PFSK-1 (cell line): Measurements from ENCODE around the gene PFN4.

Source experiments
- POLR2AphosphoS5 ChIP-seq: IDR thresholded peaks from 2 replicates; pipeline ENCODE4 v1.6.1; 2012; ENCODE audit warnings: low read depth, mild to moderate bottlenecking, control low read depth, low read length, moderate library complexity
- SIN3A ChIP-seq: IDR thresholded peaks from 2 replicates; pipeline ENCODE4 v1.6.1; 2012; ENCODE audit warnings: mild to moderate bottlenecking, low read length, moderate library complexity, borderline replicate concordance; ENCODE audit not compliant: insufficient read depth
- TAF1 ChIP-seq: IDR thresholded peaks from 2 replicates; pipeline ENCODE4 v1.6.1; 2012; ENCODE audit warnings: low read length, control low read depth, borderline replicate concordance; ENCODE audit not compliant: insufficient read depth
- TF ChIP-seq, protein P1 (sequence below), 2 experiments: IDR thresholded peaks; 2 replicates each; pipeline versions ENCODE4 v1.6.1 to v1.8.0; 2011 to 2012; ENCODE audit warnings: low read depth in 2 of 2, low read length in 2 of 2, control low read depth in 1 of 2, inconsistent platforms in 1 of 2, mild to moderate bottlenecking in 1 of 2, moderate library complexity in 1 of 2; ENCODE audit not compliant: insufficient read depth in 1 of 2

DNA sequence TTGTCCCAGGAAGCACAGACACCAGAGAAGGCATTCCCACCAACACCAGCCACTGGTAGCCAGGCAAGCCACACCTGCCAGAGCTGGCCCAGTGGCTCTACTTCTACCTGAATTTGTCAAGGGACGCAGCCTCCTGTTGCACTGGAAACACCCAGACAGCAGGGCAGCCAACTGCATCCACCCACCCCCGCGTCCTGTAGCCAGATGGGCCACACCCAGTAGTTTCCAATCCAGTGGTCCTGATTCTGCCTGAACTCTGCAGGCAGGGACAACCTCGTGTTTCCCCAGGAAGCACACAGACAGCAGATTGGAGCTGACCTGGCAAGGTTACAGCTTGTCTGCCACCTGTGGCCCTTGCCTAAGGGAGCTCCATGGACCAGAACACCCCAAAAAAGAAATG lies 18.2 kb downstream of the PFN4 start:
- no peak for TF ChIP-seq POLR2AphosphoS5
- TF ChIP-seq, protein P1, sequence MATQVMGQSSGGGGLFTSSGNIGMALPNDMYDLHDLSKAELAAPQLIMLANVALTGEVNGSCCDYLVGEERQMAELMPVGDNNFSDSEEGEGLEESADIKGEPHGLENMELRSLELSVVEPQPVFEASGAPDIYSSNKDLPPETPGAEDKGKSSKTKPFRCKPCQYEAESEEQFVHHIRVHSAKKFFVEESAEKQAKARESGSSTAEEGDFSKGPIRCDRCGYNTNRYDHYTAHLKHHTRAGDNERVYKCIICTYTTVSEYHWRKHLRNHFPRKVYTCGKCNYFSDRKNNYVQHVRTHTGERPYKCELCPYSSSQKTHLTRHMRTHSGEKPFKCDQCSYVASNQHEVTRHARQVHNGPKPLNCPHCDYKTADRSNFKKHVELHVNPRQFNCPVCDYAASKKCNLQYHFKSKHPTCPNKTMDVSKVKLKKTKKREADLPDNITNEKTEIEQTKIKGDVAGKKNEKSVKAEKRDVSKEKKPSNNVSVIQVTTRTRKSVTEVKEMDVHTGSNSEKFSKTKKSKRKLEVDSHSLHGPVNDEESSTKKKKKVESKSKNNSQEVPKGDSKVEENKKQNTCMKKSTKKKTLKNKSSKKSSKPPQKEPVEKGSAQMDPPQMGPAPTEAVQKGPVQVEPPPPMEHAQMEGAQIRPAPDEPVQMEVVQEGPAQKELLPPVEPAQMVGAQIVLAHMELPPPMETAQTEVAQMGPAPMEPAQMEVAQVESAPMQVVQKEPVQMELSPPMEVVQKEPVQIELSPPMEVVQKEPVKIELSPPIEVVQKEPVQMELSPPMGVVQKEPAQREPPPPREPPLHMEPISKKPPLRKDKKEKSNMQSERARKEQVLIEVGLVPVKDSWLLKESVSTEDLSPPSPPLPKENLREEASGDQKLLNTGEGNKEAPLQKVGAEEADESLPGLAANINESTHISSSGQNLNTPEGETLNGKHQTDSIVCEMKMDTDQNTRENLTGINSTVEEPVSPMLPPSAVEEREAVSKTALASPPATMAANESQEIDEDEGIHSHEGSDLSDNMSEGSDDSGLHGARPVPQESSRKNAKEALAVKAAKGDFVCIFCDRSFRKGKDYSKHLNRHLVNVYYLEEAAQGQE (IDR thresholded peaks at IDR 0.05; ENCODE audit: insufficient read depth in 1 of 2, low read depth in 2 of 2, low read length in 2 of 2) = no peak
- TF ChIP-seq TAF1 = no peak
- TF ChIP-seq SIN3A = no peak
